TTC549 (cell line): Measurements from ENCODE around the gene ADORA1.

ENCODE experiments used
- FAIRE-seq: peaks from 2 replicates; lab custom pipeline; 2012; peaks lifted over from hg19 to GRCh38; lab: Jason Lieb, UNC

Gene ADORA1

GRCh38 chr1:203127666-203128430, at the start of gene ADORA1:
Gene ADORA1, plus strand, starts transcription at chr1:203127726. Its CDS starts 1,116 bp downstream, at chr1:203128842.
- FAIRE-seq = no peak

GRCh38 chr1:203077956-203078355, 49.6 kb upstream of the ADORA1 start:
- no peak for FAIRE-seq

- FAIRE-seq = no peak
Measured at GRCh38 chr1:203078478-203078877, 49.0 kb upstream of the ADORA1 start.

GRCh38 chr1:203080456-203080855, 47.1 kb upstream of the ADORA1 start:
- FAIRE-seq = no peak

GRCh38 chr1:203081465-203082230, 45.9 kb upstream of the ADORA1 start:
- no peak for FAIRE-seq

- no peak for FAIRE-seq
Measured at GRCh38 chr1:203082231-203082505, 45.4 kb upstream of the ADORA1 start.

- no peak for FAIRE-seq
Measured at GRCh38 chr1:203082571-203083462, 44.7 kb upstream of the ADORA1 start.

GRCh38 chr1:203083463-203083921, 44.0 kb upstream of the ADORA1 start:
- FAIRE-seq = no peak

- no peak for FAIRE-seq
Measured at GRCh38 chr1:203084588-203085527, 42.7 kb upstream of the ADORA1 start.

- FAIRE-seq = no peak
Measured at GRCh38 chr1:203085528-203086406, 41.8 kb upstream of the ADORA1 start, which contains the start of gene MYOG. Gene MYOG, minus strand, starts transcription at chr1:203086012. Its CDS starts 51 bp downstream, at chr1:203085961.

- no peak for FAIRE-seq
Measured at GRCh38 chr1:203086992-203087763, 40.3 kb upstream of the ADORA1 start.

GRCh38 chr1:203088441-203088840, 39.1 kb upstream of the ADORA1 start:
- no peak for FAIRE-seq

GRCh38 chr1:203089001-203089650, 38.4 kb upstream of the ADORA1 start:
- FAIRE-seq = no peak

GRCh38 chr1:203089651-203090045, 37.9 kb upstream of the ADORA1 start:
- no peak for FAIRE-seq

GRCh38 chr1:203090421-203091198, 36.9 kb upstream of the ADORA1 start:
- FAIRE-seq = no peak

GRCh38 chr1:203091199-203091477, 36.4 kb upstream of the ADORA1 start:
- no peak for FAIRE-seq

GRCh38 chr1:203091761-203092330, 35.7 kb upstream of the ADORA1 start:
- no peak for FAIRE-seq

GRCh38 chr1:203093754-203094410, 33.6 kb upstream of the ADORA1 start:
- no peak for FAIRE-seq
